ENCODE data around the gene DDAH2.

Gene DDAH2

DNA sequence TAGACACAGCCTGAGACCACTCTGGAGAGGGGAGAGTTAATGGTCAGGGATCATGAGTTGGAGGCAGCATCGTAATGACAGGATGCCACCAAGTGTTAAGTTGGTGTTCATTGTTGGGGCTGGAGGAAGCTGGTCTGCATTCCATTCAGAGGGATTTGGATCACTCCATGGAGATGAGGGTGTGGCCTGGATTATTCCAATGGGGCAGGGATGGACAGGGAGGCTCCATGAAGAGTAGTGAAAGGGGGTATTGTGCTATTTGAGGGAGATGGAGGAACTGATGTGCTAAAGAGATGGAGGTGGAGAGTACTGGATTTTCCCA is 34.5 kb upstream of the DDAH2 start:
- H3K27me3 Mint-ChIP-seq (ENCODE audit: low read depth) = no peaks in the 10 kb centered on the region
- peak overlapping the region in 2 of 3 experiments; percentile 22 to 32 for H3K4me3 Mint-ChIP-seq
- H3K9me3 Mint-ChIP-seq = no peaks in the 10 kb centered on the region
- peaks cover 21% of the 10 kb centered on the region for H3K36me3 Mint-ChIP-seq (ENCODE audit: low read depth)
- TF ChIP-seq, protein P1, sequence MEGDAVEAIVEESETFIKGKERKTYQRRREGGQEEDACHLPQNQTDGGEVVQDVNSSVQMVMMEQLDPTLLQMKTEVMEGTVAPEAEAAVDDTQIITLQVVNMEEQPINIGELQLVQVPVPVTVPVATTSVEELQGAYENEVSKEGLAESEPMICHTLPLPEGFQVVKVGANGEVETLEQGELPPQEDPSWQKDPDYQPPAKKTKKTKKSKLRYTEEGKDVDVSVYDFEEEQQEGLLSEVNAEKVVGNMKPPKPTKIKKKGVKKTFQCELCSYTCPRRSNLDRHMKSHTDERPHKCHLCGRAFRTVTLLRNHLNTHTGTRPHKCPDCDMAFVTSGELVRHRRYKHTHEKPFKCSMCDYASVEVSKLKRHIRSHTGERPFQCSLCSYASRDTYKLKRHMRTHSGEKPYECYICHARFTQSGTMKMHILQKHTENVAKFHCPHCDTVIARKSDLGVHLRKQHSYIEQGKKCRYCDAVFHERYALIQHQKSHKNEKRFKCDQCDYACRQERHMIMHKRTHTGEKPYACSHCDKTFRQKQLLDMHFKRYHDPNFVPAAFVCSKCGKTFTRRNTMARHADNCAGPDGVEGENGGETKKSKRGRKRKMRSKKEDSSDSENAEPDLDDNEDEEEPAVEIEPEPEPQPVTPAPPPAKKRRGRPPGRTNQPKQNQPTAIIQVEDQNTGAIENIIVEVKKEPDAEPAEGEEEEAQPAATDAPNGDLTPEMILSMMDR (IDR thresholded peaks at IDR 0.05; ENCODE audit: unreplicated experiment in 3 of 3) = no peak
- H3K4me1 Mint-ChIP-seq = peaks cover 15% of the 10 kb centered on the region
- H3K27ac Mint-ChIP-seq = peak overlapping the region; percentile 76 to 90 (median 87)

GRCh38 chr6:31762878-31763618 is 33.9 kb upstream of the DDAH2 start:
- H3K9me3 Mint-ChIP-seq = no peaks in the 10 kb centered on the region
- H3K36me3 Mint-ChIP-seq (ENCODE audit: low read depth) = peaks cover 21% of the 10 kb centered on the region
- TF ChIP-seq, protein P1 (IDR thresholded peaks at IDR 0.05; ENCODE audit: unreplicated experiment in 3 of 3) = no peak
- H3K27me3 Mint-ChIP-seq (ENCODE audit: low read depth) = no peaks in the 10 kb centered on the region
- H3K4me3 Mint-ChIP-seq = peak overlapping the region in 2 of 3 experiments; percentile 22 to 32
- peaks cover 15% of the 10 kb centered on the region for H3K4me1 Mint-ChIP-seq
- H3K27ac Mint-ChIP-seq = peak overlapping the region; percentile 76 to 90 (median 87)

GRCh38 chr6:31762356-31762755 is 33.3 kb upstream of the DDAH2 start, which contains the start of gene SAPCD1:
SAPCD1 (plus strand) TSS chr6:31762656; CDS start chr6:31763055, 399 bp downstream.
- H3K36me3 Mint-ChIP-seq (ENCODE audit: low read depth) = peaks cover 21% of the 10 kb centered on the region
- H3K27ac Mint-ChIP-seq = peak within 1 kb of the TSS; percentile 76 to 90 (median 87)
- peak within 1 kb of the TSS in 2 of 3 experiments; percentile 22 to 32 for H3K4me3 Mint-ChIP-seq
- H3K9me3 Mint-ChIP-seq = no peaks in the 10 kb centered on the region
- TF ChIP-seq, protein P1 (IDR thresholded peaks at IDR 0.05; ENCODE audit: unreplicated experiment in 3 of 3) = no peak
- no peaks in the 10 kb centered on the region for H3K27me3 Mint-ChIP-seq (ENCODE audit: low read depth)
- H3K4me1 Mint-ChIP-seq = peaks cover 15% of the 10 kb centered on the region

GRCh38 chr6:31761343-31761742 is 32.2 kb upstream of the DDAH2 start:
- Mint-ChIP-seq H3K36me3 (ENCODE audit: low read depth) (peaks cover 21% of the 10 kb centered on the region), H3K9me3 (no peaks in the 10 kb centered on the region), H3K27ac (no peak overlapping the region), H3K4me3 (no peak overlapping the region), H3K4me1 (peaks cover 15% of the 10 kb centered on the region), H3K27me3 (ENCODE audit: low read depth) (no peaks in the 10 kb centered on the region)
- TF ChIP-seq, protein P1 (IDR thresholded peaks at IDR 0.05; ENCODE audit: unreplicated experiment in 3 of 3) = no peak

DNA sequence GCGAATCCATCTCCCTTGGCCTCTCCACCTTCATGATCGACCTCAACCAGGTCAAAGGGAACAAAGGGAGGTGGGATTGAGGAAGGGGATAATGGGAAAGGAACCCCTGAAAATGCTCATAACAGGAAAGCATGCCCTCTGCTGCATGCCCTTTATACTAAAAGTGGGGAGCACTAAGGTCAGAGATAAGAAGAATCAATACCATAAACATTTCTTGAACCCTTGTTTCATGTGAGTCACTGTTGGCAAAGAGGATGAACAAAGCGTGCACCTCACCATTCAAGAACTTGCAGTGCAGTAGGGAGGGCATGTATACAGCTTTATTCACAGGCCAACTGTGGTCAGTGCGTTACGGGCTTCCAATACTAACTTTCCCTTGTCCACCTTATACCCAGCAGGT is 31.7 kb upstream of the DDAH2 start:
- Mint-ChIP-seq H3K4me3 (no peak overlapping the region), H3K27ac (no peak overlapping the region), H3K27me3 (ENCODE audit: low read depth) (no peaks in the 10 kb centered on the region), H3K36me3 (ENCODE audit: low read depth) (peaks cover 21% of the 10 kb centered on the region), H3K9me3 (no peaks in the 10 kb centered on the region), H3K4me1 (peaks cover 15% of the 10 kb centered on the region)
- TF ChIP-seq, protein P1 (IDR thresholded peaks at IDR 0.05; ENCODE audit: unreplicated experiment in 3 of 3) = no peak

DNA sequence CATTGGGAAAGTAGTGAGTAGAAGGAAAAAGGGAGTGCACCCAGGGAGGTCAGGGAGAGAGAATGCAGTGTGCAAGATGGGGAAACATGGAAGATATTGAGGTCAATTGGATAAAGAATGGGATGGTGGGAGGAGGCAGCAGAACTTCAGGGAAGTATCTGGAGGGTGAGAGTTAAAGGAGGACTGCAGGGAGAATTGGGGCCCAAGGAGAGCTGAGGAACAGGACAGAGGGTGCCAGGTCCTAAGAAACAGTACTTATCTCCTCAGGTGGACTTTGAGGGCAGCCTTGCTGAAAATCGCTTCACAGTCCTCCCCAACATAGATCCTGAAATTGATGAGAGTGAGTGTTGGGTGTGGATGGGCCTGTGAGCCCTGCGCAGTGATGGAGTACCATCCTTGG is 29.2 kb upstream of the DDAH2 start:
- Mint-ChIP-seq H3K27me3 (ENCODE audit: low read depth) (no peaks in the 10 kb centered on the region), H3K27ac (no peak overlapping the region), H3K4me1 (peaks cover 3% of the 10 kb centered on the region), H3K4me3 (no peak overlapping the region), H3K9me3 (no peaks in the 10 kb centered on the region), H3K36me3 (ENCODE audit: low read depth) (peaks cover 21% of the 10 kb centered on the region)
- TF ChIP-seq, protein P1 (IDR thresholded peaks at IDR 0.05; ENCODE audit: unreplicated experiment in 3 of 3) = no peak
